ENCODE results near the gene ESYT3.
"Not testable (repeated sequence)": the region's sequence is repeated elsewhere in the genome, so short reads cannot be mapped to it uniquely, and the experiment has no call there.

ESYT3 gene

GRCh38 chr3:138443521-138444503 is 9.4 kb downstream of the ESYT3 start:
- DNase-seq = no peak

DNA sequence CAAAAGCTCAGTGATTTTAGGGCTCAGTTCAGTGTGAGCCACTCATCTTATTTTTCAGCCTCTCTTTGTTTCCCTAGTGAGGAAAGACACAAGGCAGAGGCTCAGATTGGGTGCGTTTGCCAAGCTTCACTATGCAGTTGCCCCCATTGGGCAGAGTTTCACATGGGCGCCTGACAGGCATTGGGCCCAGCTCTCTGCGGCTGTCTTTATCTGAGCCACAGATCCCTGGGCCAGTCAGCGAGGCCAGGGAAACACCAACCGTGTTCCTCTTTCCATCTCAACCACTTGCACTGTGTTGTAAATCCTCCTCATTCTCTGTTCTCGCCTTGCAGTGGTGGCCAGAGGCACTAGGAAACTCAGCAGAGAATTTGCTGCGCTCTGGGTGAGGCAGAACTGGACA is 10.8 kb downstream of the ESYT3 start:
- DNase-seq = no peak

- DNase-seq = no peak
Measured at GRCh38 chr3:138445654-138446053, 11.2 kb downstream of the ESYT3 start.

DNA sequence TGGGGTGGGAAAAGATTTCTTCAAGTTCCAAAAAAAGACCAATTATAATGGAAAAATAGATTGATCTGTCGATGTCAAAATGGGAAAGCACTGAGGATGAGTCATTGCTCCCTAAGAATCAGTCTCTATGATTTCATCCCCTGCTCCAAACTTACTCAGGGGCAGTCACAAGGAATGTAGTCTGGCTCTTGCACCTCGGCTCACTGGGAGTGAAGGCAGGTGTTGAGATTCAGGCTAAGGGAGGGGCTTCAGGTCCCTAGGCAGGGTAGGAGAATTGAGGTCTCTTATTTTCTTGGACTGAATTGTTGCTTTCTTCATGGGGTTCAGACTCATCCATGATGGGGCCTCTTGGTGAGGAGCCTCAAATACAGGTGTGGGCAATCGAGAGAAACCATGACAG is 14.2 kb downstream of the ESYT3 start:
- no peak for DNase-seq

GRCh38 chr3:138449490-138449889 is 15.1 kb downstream of the ESYT3 start:
- no peak for DNase-seq

- no peak for DNase-seq
Measured at GRCh38 chr3:138450181-138450580, 15.8 kb downstream of the ESYT3 start.

GRCh38 chr3:138450704-138451424 is 16.4 kb downstream of the ESYT3 start:
- no peak for DNase-seq

- no peak for DNase-seq
Measured at GRCh38 chr3:138451595-138452162, 17.3 kb downstream of the ESYT3 start.

GRCh38 chr3:138452436-138452835 is 18.0 kb downstream of the ESYT3 start:
- no peak for DNase-seq

GRCh38 chr3:138453940-138454339 is 19.5 kb downstream of the ESYT3 start:
- not testable (repeated sequence) for DNase-seq

- DNase-seq = no peak
Measured at GRCh38 chr3:138455801-138456716, 21.6 kb downstream of the ESYT3 start.

DNA sequence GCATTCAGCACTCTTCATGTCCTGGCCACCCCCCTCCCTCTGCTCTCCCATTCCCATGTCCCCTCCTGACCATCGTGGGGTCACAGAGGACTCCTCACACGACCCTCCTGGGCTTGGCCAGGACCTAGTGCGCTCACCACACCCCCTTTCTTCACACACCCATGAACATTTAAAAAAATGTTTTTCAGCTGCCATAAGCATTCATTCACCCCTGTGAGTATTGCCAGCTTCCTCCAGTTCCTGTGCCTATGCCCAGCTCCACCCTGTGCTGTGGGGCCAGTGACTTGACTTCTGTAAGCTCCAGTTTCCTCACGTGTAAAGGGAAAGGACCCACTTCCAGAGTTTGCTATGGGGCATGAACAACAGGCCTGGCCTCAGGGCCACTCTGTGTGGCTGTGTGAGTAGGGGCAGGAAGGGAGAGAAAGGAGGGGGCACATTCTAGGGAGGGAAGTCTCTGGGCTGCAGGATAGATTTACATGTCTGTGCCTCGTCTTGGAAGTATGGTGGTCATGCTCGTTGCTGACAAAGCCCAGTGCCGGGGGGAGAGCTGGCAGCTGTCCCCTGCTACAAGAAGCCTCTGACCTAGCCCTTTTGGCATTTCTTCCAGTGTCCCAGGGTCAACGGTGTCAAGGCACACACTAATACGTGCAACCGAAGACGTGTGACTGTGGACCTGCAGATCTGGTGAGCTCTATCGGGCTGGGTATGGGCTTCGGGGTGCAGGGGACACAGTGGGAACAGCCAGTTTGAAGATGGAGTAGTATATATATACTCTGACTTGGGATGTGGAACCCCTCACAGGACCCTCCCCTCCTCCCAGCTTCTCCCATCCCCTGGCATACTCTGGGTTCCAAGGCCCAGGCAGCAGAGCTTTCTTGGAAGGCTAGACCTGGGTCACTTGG is 22.8 kb downstream of the ESYT3 start:
- DNase-seq = no peak

DNA sequence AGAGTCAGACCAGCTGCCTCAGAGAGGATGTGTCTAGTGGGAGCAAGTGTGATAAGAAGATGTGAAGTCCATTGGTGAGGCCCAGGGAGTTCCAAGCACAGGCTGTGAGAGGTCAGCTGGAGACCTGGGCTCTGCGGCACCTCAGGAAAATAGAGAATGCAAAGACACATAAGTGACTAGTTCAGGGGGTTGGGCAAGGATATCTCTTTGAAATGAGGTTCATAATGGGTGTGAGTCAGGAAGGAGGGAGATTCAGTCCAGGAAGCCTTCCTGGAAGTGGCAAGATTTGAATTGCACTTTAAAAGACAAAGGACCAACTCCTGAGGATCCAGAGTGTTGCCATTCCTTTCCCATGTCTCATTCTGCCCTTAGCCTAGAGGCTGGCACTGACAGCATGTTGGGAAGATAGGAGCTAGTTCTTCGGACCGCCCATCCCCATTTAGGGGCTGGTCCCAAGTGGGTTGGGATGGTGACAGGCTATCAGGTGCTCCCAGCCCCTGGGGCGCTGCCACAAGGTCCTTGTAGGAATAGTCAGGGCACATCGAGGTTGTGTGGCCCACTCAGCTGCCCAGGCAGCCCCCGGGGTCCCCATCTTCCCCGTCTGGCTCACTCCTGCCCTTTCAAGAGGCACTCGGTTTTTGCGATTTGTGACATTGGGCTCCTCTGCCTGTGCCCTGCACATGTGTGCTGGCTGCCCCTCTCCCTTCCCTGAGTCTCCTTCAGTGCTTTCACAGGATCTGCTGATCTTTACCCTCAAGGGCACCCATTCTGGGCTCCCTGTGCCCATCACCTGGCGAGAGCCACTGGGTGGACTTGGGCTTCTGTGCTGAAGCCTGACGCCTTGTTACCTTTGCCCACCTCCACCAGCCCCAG is 23.7 kb downstream of the ESYT3 start:
- no peak for DNase-seq

- DNase-seq = no peak
Measured at GRCh38 chr3:138458774-138459499, 24.5 kb downstream of the ESYT3 start.

DNA sequence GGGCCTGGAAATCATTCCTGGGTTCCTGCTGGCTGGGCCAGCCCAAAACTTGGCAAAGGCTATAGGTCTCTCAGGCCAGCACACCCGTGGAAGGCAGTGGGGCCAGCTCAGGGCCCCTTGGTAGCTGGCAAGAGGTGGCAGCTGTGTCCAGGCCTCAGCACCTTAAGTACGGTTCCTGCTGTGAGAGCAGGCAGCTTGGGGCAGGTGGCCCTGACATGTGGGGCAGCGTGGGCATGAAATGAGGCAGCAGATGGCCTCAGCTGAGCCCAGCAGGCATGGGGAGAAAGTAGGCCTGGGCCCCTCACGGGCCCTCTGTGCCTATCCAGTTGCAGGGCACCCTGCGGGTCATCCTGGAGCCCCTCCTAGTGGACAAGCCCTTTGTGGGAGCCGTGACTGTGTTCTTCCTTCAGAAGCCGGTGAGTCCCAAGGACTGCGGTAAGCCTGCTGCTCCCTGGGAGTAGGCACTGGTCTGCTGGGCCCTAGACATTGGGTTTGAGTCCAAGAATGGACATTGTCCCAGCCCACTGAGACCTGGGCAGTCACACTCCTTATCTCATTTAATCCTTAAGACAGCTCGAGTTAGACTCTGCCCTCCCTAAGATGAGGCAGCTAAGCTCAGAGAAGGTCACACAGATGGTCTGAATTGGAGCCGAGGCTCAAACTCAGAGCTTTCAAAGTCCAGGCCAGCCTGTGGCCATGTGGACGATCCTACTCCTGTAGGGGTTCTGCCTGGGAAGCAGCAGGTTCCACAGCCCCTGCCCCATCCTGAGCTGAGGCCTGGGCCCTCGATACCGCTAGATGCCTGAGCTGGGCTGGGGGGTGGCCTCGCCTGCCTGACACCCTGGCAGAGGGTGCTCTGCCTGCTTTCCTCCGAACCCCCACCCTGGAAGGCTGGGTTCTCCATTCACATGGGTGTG is 25.5 kb downstream of the ESYT3 start:
- no peak for DNase-seq

DNA sequence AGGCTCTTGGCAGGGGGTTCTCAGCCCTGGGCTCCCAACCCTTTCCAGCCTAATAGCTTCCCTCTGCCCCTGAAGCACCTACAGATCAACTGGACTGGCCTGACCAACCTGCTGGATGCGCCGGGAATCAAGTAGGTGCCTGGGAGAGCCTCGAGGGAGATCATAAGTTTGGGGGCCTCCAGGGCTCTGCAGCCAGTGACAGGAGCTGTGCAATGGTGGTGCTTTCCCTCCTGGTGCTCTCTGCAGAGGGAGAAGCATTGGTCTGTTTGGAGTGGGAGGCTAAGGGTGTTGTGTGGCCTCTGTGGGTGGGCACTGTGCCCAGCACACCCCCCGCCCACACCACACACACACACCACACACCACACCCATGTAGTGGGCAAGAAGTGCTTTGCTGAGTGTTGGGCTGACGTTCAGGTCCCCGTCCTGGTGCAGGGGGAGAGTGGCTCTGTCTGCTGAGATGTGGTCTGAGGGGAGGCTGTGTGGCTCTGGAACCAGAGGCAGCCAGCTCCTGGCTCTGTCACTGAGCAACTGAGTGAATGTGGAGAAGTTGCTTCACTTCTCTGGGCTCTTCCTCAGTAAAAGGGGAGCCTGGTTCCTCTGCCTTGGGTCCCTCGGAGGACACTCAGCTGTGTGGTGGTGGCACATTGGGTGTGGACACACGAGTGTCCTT is 26.3 kb downstream of the ESYT3 start:
- no peak for DNase-seq

GRCh38 chr3:138461246-138461645 is 26.8 kb downstream of the ESYT3 start:
- DNase-seq = no peak

DNA sequence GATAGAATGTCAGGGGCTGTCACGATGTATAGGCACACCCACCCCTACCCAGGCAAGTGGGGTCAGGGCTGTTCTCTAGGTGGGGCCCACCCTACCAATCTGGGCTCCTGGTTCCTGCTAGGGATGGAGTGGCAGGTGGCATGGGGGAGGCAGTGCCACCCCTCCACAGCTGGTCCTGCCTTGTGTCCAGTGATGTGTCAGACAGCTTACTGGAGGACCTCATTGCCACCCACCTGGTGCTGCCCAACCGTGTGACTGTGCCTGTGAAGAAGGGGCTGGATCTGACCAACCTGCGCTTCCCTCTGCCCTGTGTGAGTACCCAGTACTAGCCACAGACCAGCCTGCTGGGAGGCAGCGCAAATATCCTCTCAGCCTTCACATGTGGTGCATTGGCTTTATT is 27.5 kb downstream of the ESYT3 start:
- no peak for DNase-seq
